NCI-H2227 treated with DMSO at 0.1 percent for 48 hours (cell line): ENCODE data around the gene KCNN4.
"Not testable (repeated sequence)": the region's sequence is repeated elsewhere in the genome, so short reads cannot be mapped to it uniquely, and the experiment has no call there.

Source experiments
- DNase-seq: peaks from one replicate; lab custom pipeline; 2025; lab: John Stamatoyannopoulos, UW

The KCNN4 gene

DNA sequence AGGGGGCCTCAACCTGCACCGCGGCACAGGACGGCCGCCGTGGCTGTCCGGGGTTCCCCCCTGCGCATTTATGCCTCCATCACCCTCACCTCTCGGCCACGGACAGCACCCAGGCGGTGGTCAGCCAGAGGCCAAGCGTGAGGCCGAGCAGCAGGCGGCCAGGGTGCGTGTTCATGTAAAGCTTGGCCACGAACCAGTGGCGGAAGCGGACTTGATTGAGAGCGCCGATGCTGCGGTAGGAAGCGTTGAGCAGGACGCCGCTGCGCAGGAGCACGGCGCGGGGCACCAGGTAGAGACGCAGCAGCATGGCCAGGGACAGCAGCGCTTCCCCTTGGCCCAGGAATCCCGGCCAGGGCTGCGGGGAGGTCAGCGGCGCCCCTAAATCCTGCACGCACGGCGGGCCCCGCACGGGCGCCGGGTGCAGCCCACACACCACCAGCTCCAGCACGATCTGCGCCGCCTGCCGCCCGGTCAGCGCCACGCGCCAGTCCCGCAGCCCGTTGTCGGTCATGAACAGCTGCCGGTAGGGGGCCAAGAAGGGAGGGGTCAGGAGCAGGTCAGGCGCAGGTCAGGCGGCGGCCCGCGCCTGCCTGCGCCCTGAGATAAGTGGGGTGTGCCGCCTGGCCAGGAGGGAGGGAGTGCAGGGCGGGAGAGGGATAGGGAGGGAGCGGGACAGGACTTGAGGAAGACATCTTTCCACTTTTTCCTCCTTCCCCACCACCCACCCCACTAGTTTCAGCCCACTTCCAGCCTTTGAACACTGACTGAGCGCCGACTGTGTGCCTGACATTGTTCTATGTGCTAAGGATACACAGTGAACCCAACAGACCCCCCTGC lies 6.5 kb downstream of the KCNN4 start:
- no peak for DNase-seq

DNA sequence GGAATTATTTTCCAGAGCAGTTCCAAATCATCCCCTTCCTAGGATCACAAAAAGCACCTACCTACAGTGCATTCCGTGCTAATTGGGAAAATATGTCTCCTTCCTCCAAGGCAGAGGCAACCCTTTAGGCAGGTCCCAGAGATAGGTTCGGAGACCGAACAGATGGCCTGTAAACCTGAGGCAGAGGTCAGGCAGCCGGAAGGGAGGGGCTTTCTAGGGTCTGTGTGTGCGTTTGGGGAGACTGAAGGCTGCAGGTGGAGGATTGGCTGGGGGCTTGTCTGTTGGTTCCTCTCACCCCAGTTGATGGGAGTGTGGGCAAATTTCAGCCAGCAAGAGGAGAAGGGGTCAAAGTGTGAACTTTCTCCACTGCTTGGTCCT lies 7.1 kb downstream of the KCNN4 start:
- no peak for DNase-seq

DNA sequence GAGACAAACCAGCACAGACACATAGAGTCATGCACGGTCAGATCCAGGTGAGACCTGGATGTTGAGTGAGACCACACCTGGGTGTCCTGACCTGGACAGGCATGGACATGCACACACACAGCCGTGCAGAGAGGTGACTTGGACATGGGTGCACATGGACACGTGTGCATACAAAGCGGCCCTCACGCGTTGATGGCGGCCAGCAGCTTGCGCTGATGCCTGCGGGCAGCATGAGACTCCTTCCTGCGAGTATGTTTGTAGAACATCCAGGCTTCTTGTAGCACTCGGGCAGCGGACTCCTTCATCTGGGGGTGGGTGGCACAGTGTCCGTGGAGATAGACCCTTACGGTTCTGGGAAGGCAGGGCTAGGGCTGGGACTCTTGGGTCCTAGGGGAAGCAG lies 11.5 kb downstream of the KCNN4 start:
- DNase-seq = no peak

GRCh38 chr19:43768273-43769050 lies 12.3 kb downstream of the KCNN4 start:
- no peak for DNase-seq

DNA sequence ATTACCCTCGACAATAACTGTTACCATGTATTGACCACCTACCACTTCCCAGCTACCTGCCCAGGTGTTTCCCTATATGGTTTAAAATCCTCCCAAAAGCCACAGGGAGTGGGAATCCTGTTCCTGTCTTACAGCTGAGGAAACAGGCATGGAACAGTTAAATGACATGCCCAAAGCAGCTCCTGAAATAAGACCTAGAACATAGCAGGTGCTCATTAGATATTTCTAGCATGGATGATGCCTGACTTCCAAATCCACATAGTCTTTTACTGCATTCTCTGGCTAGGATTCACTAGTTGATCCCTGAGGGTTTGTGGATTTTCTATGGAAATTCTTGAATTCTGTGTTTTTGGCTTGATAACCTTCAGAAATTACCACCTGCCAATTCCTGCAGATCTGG lies 13.0 kb downstream of the KCNN4 start:
- no peak for DNase-seq

DNA sequence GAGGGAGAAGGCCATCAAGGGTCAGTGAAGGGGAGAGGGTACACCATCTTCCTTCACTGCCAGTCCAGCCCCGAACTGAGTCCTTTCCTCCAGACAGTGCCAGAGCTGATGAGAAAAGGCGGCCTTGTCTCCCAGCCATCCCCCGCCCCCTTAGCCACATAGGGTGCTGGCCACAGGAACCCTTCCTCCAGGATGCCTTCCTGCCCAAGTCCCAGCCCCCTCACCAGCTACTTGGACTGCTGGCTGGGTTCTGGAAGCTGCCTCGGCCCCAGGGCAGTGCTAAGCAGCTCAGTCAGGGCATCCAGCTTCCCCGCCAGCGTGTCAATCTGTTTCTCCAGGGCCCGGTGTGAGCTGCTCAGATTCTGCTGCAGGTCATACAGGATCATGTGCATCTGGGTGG lies 13.5 kb downstream of the KCNN4 start:
- no peak for DNase-seq

DNA sequence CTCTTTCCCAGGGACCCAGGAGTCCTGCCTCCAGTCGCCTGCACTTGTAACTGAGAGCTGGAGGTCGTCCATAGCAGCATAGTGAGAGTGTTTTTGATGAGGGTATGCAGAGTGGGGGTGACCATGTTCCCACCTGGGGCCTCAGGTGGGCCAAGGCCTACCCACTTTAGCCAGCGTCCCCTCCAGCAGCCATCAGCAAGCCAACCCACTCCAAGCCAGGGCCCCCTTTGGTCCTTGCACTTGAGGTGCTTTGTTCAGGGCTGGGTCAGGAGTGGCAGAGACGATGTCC lies 14.1 kb downstream of the KCNN4 start:
- DNase-seq = no peak

DNA sequence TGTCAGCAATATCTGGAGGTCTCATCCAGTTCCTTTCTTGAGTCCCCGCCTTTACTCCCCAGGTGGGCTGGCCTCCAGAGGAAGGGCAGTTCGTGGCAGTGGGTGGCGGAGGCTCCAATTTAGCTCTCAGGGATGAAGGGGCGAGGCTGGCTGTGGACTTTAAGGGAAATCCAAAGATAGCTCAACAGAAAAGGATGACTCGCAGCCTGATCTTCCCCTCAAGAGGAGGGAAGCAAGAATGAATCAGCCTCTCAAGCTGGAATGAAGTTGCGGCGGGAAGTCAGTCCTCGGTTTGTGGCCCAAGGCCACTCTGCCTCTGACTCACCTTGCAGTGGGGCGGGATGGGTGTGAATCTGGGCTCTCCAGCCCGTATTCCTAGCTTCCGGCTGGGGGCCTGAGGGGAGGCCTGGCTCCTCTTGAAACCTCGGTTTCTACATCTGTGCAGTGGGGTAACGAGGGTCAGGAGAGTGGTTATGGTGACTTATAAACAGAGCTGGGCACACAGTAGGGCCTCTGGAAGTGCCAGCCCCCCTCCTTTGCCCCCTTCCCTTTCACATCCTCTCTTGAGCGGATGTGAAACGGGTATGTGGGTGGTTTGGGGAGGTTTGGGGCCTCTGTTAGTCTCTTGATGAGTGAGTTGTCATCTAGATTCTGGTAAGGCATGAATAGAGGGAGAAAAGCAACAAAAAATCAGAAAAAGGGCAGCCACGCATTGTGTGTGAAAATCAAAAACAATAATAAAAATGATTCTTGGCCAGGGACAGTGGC lies 15.5 kb downstream of the KCNN4 start:
- no peak for DNase-seq

DNA sequence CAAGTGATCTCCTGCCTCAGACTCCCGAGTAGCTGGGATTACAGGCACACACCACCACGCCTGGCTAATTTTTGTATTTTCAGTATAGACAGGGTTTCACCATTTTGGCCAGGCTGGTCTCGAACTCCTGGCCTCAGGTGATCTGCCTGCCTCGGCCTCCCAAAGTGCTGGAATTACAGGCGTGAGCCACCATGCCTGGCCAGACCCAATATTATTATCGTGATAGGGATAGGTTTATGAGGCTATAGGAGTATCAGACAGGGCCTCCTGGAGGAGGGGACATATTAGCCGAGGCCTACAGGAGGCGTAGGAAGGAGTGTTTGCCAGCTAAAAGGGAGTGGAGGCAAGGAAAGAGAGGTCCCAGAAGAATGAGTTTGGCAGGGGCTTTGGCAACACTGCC lies 16.1 kb downstream of the KCNN4 start:
- not testable (repeated sequence) for DNase-seq

GRCh38 chr19:43763473-43763939 lies 17.3 kb downstream of the KCNN4 start:
- no peak for DNase-seq

GRCh38 chr19:43762814-43763213 lies 18.0 kb downstream of the KCNN4 start:
- DNase-seq = no peak

DNA sequence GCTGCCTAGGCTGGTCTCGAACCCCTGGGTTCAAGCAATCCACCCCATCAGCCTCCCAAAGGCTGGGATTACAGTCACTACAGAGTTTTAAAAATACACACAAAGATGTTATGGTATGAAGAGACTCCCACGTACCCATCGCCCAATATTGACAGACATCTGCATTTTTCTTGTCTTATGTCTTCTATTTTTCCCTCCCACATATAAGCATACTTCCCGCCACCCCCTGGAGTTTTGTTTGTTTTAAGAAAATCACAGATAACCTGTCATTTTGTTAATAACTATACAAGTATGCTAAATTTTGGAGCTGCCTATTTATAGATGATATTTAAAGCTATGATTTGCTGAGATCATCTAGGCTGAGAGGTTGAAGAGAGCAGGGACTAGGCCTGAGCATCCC lies 19.8 kb downstream of the KCNN4 start:
- no peak for DNase-seq

DNA sequence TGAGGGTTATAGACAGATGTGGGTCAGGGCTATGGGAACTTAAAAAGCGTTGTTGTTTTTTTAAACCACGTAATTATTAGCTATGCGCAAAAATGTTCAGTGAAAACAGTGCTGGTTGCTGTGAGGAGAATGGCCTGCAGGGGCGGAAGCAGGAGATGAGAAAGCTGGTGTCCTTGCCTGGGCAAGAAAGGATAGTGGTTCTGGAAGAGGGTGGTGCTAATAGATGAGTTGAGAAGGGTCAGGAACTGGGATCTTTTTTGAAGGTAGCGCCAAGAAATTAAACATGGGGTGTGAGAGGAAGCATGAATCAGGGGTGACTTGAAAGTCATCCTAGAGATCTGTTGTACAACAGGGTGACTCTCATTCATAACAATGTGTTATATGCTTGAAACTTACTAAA lies 21.3 kb downstream of the KCNN4 start:
- peak; percentile 14 for DNase-seq

DNA sequence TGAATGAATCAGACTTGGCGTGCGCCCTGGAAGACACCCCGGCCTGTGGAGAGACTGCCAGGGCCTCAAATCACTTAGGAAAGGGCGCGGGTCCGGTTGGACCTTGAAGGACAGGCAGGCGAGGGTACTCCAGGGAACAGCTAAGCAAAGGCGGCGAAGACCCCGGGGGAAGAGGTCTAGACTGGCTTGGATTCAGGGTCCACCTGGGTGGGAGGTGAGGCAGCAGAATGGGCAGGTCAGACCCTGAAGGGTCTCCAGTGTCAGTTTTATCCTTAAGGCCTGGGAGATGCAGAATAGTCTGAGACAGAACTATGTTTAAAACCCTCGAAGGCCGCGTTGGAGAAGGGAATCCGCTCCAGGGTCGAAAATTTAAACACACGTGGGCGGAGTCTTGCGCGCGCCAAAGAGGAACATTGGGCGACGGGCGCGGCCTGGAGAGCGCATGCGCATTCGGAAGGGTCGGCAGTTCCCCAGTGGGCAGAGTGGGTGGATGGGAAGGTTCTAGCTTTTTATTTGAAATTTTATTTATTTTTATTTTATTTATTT lies 25.4 kb downstream of the KCNN4 start:
- peak; percentile 62 for DNase-seq

- peak; percentile 89 for DNase-seq
Observed at GRCh38 chr19:43754503-43755255, 26.1 kb downstream of the KCNN4 start, which contains the start of gene SMG9. Gene SMG9, minus strand, starts transcription at chr19:43754962. Its CDS starts 4,221 bp downstream, at chr19:43750741.

DNA sequence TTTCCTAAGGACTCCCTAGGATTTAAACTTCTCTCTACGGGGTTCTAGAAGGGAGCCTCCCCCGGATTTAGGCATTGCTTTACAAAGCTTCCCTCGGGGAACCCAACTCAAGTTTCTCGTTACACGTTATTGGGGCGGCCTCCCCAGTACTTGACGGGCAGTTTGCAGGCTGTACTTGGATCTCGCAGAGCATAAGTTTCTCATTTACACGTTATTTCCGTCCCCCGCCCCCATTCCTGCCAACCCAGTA lies 26.6 kb downstream of the KCNN4 start:
- no peak for DNase-seq

GRCh38 chr19:43752287-43752875 lies 28.4 kb downstream of the KCNN4 start:
- DNase-seq = no peak

DNA sequence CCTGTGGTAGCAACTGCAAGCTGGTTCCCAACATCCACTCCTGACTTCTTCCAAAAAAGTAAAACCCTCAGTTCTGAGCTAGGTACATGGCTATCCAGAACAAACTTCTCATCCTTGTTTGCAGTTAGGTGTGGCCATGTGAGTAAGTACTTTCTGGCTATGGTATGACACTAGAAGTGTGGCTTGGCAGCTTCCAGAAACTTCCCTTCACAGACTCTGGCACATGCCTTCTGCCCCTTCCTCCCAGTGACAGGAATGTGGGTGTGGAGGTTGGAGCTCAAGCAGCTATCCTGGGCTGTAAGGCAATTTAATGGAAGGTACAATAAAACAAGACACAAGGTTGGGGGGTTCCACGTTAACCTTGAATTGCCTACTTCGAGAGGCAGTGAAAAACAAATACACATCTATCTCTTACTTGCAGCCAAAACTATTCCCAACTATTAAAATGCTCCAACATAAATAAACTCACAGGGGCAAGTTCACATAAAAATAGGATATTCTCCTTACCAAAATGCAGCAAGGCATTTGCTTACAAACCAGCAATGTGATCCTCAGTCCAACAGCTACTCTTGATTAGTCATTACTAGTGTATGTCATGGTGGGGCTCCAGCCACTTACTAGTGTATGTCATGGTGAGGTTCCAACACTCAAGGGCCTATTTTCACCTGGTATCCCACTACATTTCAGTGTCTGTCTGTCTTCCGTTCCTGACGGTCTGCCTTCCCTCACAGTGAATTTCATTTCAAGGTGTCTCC lies 29.1 kb downstream of the KCNN4 start:
- no peak for DNase-seq

- no peak for DNase-seq
Observed at GRCh38 chr19:43749898-43750297, 30.9 kb downstream of the KCNN4 start.

DNA sequence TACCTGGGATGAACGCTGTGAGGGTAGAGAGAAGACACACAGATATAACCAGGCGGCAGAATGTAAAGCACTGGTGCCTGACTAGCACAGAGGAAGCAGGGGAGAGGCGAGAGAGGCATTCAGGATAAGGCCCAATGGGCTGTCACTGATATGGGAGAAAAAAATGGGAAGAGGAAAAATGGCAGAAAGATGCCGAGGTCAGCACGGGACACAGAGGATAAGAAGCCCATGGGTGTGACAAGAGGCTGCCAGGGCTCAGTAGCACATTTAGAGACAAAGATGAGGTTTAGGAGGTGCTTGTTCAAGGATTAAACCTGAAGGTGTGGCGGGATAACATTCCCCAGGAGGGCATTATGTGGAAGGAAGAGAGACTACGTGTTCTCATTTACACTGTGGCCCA lies 31.6 kb downstream of the KCNN4 start:
- no peak for DNase-seq

DNA sequence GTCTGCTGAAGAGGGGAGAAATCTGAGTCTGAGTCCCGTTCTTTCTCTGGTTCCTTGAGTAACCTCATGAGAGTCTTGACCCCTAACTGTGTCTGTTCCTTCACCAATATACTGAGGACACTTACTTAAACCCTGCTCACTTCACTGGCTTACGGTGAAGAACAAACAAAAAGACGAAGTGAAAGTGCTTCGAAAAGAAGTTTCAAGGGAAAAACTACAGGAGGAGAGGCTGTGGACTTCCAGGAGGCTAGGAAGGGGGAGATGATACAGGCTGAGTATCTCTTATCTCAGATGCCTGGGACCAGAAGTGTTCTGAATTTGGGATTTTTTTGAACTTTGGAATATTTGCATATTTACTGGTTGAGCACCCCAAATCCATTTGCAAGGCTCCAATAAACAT lies 32.1 kb downstream of the KCNN4 start:
- no peak for DNase-seq
